H1 (cell line): ENCODE data around the gene GRAMD2A. TPM values are rescaled to one million over a fixed set of nuclear protein-coding genes. Genes with fewer than 3 reads are reported as not detected.

Experiments used
- CTCF ChIA-PET: fragments of 300-600 bp; sonication (Branson Sonifier 250); formaldehyde crosslinking; loops from one replicate; lab custom pipeline; 2021; ENCODE audit not compliant: partially characterized antibody; lab: Charles Lee
- POLR2A ChIA-PET: fragments of 300-600 bp; sonication (Branson Sonifier 250); formaldehyde crosslinking; loops from one replicate; lab custom pipeline; 2021; ENCODE audit warnings: inconsistent platforms; ENCODE audit not compliant: partially characterized antibody; lab: Charles Lee
- DNase-seq, 2 experiments: peaks; one replicate each; pipeline versions ENCODE4 v3.0.0 to v3.0.0-alpha.2; 2010 to 2022; ENCODE audit warnings: low spot score in 2 of 2, low read depth in 1 of 2, mixed read lengths in 1 of 2
- FAIRE-seq: peaks from 2 replicates; lab custom pipeline; 2011; peaks lifted over from hg19 to GRCh38; lab: Jason Lieb, UNC
- H2AFZ ChIP-seq: 2 replicates; pipeline ENCODE4 v1.8.1; 2012; ENCODE audit warnings: low read length, inconsistent platforms
- H2AK5ac ChIP-seq: 2 replicates; pipeline ENCODE4 v1.6.1; 2013; ENCODE audit warnings: low read depth, low read length
- H2BK120ac ChIP-seq: replicated peaks from 2 replicates; pipeline ENCODE3; 2013; ENCODE audit warnings: low read depth, low read length, inconsistent platforms
- H2BK12ac ChIP-seq: 2 replicates; pipeline ENCODE4 v1.6.1; 2013; ENCODE audit warnings: low read depth, low read length
- H2BK15ac ChIP-seq: 2 replicates; pipeline ENCODE4 v1.6.1; 2013; ENCODE audit warnings: low read length
- H2BK20ac ChIP-seq: 2 replicates; pipeline ENCODE4 v1.6.1; 2013; ENCODE audit warnings: low read length
- H2BK5ac ChIP-seq: 2 replicates; pipeline ENCODE4 v1.6.1; 2013; ENCODE audit warnings: low read depth, low read length
- H3K14ac ChIP-seq: 2 replicates; pipeline ENCODE4 v1.6.1; 2013; ENCODE audit warnings: inconsistent platforms; ENCODE audit not compliant: insufficient read length
- H3K18ac ChIP-seq: 2 replicates; pipeline ENCODE4 v1.6.1; 2013; ENCODE audit warnings: low read length; ENCODE audit errors: extremely low read depth
- H3K23ac ChIP-seq: 2 replicates; pipeline ENCODE4 v1.6.1; 2013; ENCODE audit warnings: inconsistent platforms; ENCODE audit not compliant: insufficient read length
- H3K23me2 ChIP-seq: 2 replicates; pipeline ENCODE4 v1.6.1; 2013; ENCODE audit warnings: low read depth, low read length
- H3K27ac ChIP-seq: 2 replicates; pipeline ENCODE4 v1.6.1; 2011; ENCODE audit warnings: low read depth, low read length, inconsistent platforms
- H3K27me3 ChIP-seq, 4 experiments: replicated peaks in 1 of 4; 1 replicate in 1 of 4; 2 replicates in 3 of 4; pipeline versions ENCODE4 v1.6.1 to v1.8.1; 2011 to 2013; ENCODE audit warnings: low read length in 3 of 4, mild to moderate bottlenecking in 3 of 4, inconsistent platforms in 2 of 4, mixed read lengths in 2 of 4, moderate library complexity in 1 of 4; ENCODE audit not compliant: control insufficient read depth in 3 of 4, insufficient read depth in 3 of 4; ENCODE audit errors: extremely low read depth in 1 of 4
- H3K36me3 ChIP-seq, 4 experiments: 2 replicates each; pipeline versions ENCODE4 v1.6.1 to v1.8.1; 2011 to 2013; ENCODE audit warnings: mild to moderate bottlenecking in 4 of 4, low read length in 3 of 4, moderate library complexity in 2 of 4, control low read depth in 1 of 4, inconsistent platforms in 1 of 4; ENCODE audit not compliant: insufficient read depth in 4 of 4, control insufficient read depth in 2 of 4
- H3K4ac ChIP-seq: replicated peaks from 2 replicates; pipeline ENCODE3; 2013; ENCODE audit warnings: low read length, low read depth, mixed read lengths, inconsistent platforms; ENCODE audit not compliant: insufficient read length
- H3K4me1 ChIP-seq, 4 experiments: replicated peaks in 1 of 4; 1 replicate in 1 of 4; 2 replicates in 3 of 4; pipeline versions ENCODE4 v1.6.1 to v1.8.1; 2011 to 2013; ENCODE audit warnings: low read length in 3 of 4, inconsistent platforms in 2 of 4, mixed read lengths in 1 of 4; ENCODE audit not compliant: insufficient read depth in 4 of 4, control insufficient read depth in 3 of 4
- H3K4me2 ChIP-seq, 2 experiments: 2 replicates each; pipeline versions ENCODE4 v1.6.1 to v1.8.1; 2011 to 2013; ENCODE audit warnings: low read depth in 2 of 2, low read length in 2 of 2, control low read depth in 1 of 2, inconsistent platforms in 1 of 2, mild to moderate bottlenecking in 1 of 2; ENCODE audit not compliant: insufficient read depth in 1 of 2
- H3K4me3 ChIP-seq, 4 experiments: fragments of 200-600, 300-600 bp in 1 of 4; sonication (generic), shearing (Covaris generic), sonication (Bioruptor Twin) in 1 of 4; 2 replicates each; pipeline versions ENCODE4 v1.5.1 to v1.8.1; 2011 to 2016; ENCODE audit warnings: low read length in 4 of 4, low read depth in 3 of 4, control low read depth in 2 of 4, inconsistent platforms in 2 of 4, mild to moderate bottlenecking in 2 of 4, mixed read lengths in 1 of 4, moderate library complexity in 1 of 4; ENCODE audit not compliant: insufficient read depth in 2 of 4; ENCODE audit errors: extremely low read depth in 1 of 4
- H3K56ac ChIP-seq: replicated peaks from 2 replicates; pipeline ENCODE3; 2013; ENCODE audit warnings: low read depth, mild to moderate bottlenecking, mixed read lengths, low read length, inconsistent platforms; ENCODE audit not compliant: insufficient read length
- H3K79me1 ChIP-seq: 2 replicates; pipeline ENCODE4 v1.6.1; 2013; ENCODE audit warnings: low read depth, low read length, control low read depth
- H3K79me2 ChIP-seq, 2 experiments: 2 replicates each; pipeline versions ENCODE4 v1.6.1 to v1.8.1; 2012 to 2013; ENCODE audit warnings: low read length in 2 of 2, mild to moderate bottlenecking in 2 of 2, inconsistent platforms in 1 of 2; ENCODE audit not compliant: insufficient read depth in 2 of 2, control insufficient read depth in 1 of 2
- H3K9ac ChIP-seq, 4 experiments: replicated peaks in 1 of 4; 1 replicate in 1 of 4; 2 replicates in 3 of 4; pipeline versions ENCODE4 v1.6.1 to v1.8.1; 2011 to 2013; ENCODE audit warnings: low read depth in 3 of 4, low read length in 3 of 4, control low read depth in 2 of 4, mild to moderate bottlenecking in 2 of 4, moderate library complexity in 2 of 4, inconsistent platforms in 1 of 4; ENCODE audit errors: extremely low read depth in 1 of 4
- H3K9me3 ChIP-seq, 2 experiments: 2 replicates each; pipeline versions ENCODE4 v1.6.1 to v1.8.1; 2012 to 2013; ENCODE audit warnings: mild to moderate bottlenecking in 2 of 2, moderate library complexity in 2 of 2, control low read depth in 1 of 2, inconsistent platforms in 1 of 2, low read depth in 1 of 2, low read length in 1 of 2, mixed read lengths in 1 of 2; ENCODE audit not compliant: insufficient read depth in 2 of 2
- H4K20me1 ChIP-seq, 2 experiments: replicated peaks in 1 of 2; 2 replicates each; pipeline versions ENCODE3 to v1.8.1; 2011 to 2013; ENCODE audit warnings: inconsistent platforms in 2 of 2, low read length in 2 of 2, mild to moderate bottlenecking in 1 of 2; ENCODE audit not compliant: insufficient read depth in 2 of 2, control insufficient read depth in 1 of 2
- H4K5ac ChIP-seq: 2 replicates; pipeline ENCODE4 v1.6.1; 2013; ENCODE audit warnings: low read length, low read depth, mixed read lengths, inconsistent platforms; ENCODE audit not compliant: insufficient read length
- H4K8ac ChIP-seq: 2 replicates; pipeline ENCODE4 v1.8.0; 2013; ENCODE audit warnings: mild to moderate bottlenecking, moderate library complexity, low read length, inconsistent platforms; ENCODE audit not compliant: insufficient read depth; ENCODE audit errors: extremely low read depth
- H4K91ac ChIP-seq: replicated peaks from 2 replicates; pipeline ENCODE3; 2013; ENCODE audit warnings: low read length, mixed read lengths, inconsistent platforms; ENCODE audit not compliant: insufficient read length
- CEBPB ChIP-seq: IDR thresholded peaks from 2 replicates; pipeline ENCODE4 v1.6.1; 2012; ENCODE audit warnings: low read depth, low read length
- POLR2AphosphoS5 ChIP-seq: IDR thresholded peaks from 2 replicates; pipeline ENCODE4 v1.6.1; 2011; ENCODE audit warnings: low read depth, low read length
- WGBS, 2 experiments: shearing (Covaris generic) in 1 of 2; methylation state at CpG; one replicate each; pipeline versions ENCODE4 v1.1.6 to v1.1.7; 2013 to 2015; ENCODE audit warnings: low lambda C conversion rate in 2 of 2, mixed read lengths in 2 of 2, inconsistent platforms in 1 of 2, low coverage in 1 of 2, missing lambda C conversion rate in 1 of 2; ENCODE audit not compliant: insufficient replicate concordance in 2 of 2, insufficient coverage in 1 of 2, insufficient read length in 1 of 2; ENCODE audit errors: extremely low coverage in 1 of 2, missing lambda C conversion rate in 1 of 2; 5-methylcytosine and 5-hydroxymethylcytosine counted together
- polyA plus RNA-seq, 7 experiments: library from polyadenylated mRNA; depleted of rRNA in 3 of 7; stranded (reverse) in 5 of 7; unstranded in 2 of 7; fragments of >200 nt in 5 of 7; fragments of 200-250 nt in 2 of 7; gene quantifications; 1 replicate in 5 of 7; 2 replicates in 1 of 7; 4 replicates in 1 of 7; pipeline versions ENCODE4 v1.2.1 to v1.2.3, GENCODE V29; 2011 to 2013; ENCODE audit warnings: missing spikeins in 2 of 7, mixed read lengths in 2 of 7
- total RNA-seq: library from RNA; stranded (reverse); fragmentation: NEBNext Ultra II Directional; extraction: Animal tissue kit (Norgen Biotek cat#: 25700); gene quantifications from 2 replicates; pipeline ENCODE4 v1.2.1, GENCODE V29; 2021

GRAMD2A gene
- total and polyA plus RNA-seq, 2 of the 8 experiments (the other 6 are each of a cell fraction or from before 2014, with no cell fraction given) = 0.57 to 1.5 TPM

GRCh38 chr15:72220687-72221086 is 23.1 kb upstream of the GRAMD2A start:
- no peak overlapping the region for H4K5ac ChIP-seq
- no peak overlapping the region for H3K4me2 ChIP-seq
- H2AK5ac ChIP-seq = no peak overlapping the region
- DNase-seq (no peak), FAIRE-seq (no peak)
- peaks cover 54 to 61% of the 10 kb centered on the region in 2 experiments for H4K20me1 ChIP-seq
- H2AFZ ChIP-seq = no peak overlapping the region
- no peaks in the 10 kb centered on the region for H3K23me2 ChIP-seq
- H3K27ac ChIP-seq = no peak overlapping the region
- H4K8ac ChIP-seq = no peak overlapping the region
- H3K79me1 ChIP-seq = peaks cover 30% of the 10 kb centered on the region
- H3K4me1 ChIP-seq = 0 out of 7 replicates have a peak, but pooled peaks cover 0 to 2% (median 0%) of the 10 kb centered on the region in 4 experiments
- WGBS, 2 experiments = 74% methylated on average over 1 of the region's 1 CpG; no CpG with 5 or more reads in 1 of the 2 experiments
- H3K14ac ChIP-seq = no peak overlapping the region
- no peak overlapping the region for H2BK120ac ChIP-seq
- H2BK20ac ChIP-seq = no peak overlapping the region
- peaks cover 33 to 70% (median 47%) of the 10 kb centered on the region in 4 experiments for H3K36me3 ChIP-seq
- H3K56ac ChIP-seq = no peak overlapping the region
- TF ChIP-seq CEBPB (no peak), POLR2AphosphoS5 (peak; percentile 53; the same call in 1 of the 2 replicates)
- no peak overlapping the region for H3K23ac ChIP-seq
- H3K4ac ChIP-seq = no peak overlapping the region
- H3K27me3 ChIP-seq = no peaks in the 10 kb centered on the region
- no peak overlapping the region for H2BK15ac ChIP-seq
- ChIA-PET CTCF (interaction anchor here (1.4 to 3.8 kb wide), 2 partner anchors 10 to 20 kb away, joined by 6 to 17 read pairs; partner anchors contain the start of gene PKM), POLR2A (interaction anchor here (1.4 to 4.3 kb wide), 4 partner anchors 10 to 23 kb away, joined by 5 to 23 read pairs (median 9); partner anchors contain the start of genes GRAMD2A and PKM)
- H2BK5ac ChIP-seq = no peak overlapping the region
- H3K18ac ChIP-seq = no peak overlapping the region
- H3K9ac ChIP-seq = no peak overlapping the region
- no peaks in the 10 kb centered on the region for H3K9me3 ChIP-seq
- H4K91ac ChIP-seq = no peak overlapping the region
- no peak overlapping the region for H3K4me3 ChIP-seq
- H2BK12ac ChIP-seq = no peak overlapping the region
- peaks cover 42 to 70% of the 10 kb centered on the region in 2 experiments for H3K79me2 ChIP-seq
